Sciatic nerve (tissue), 2 donors: ENCODE results near the gene SPRR2B. TPM values are rescaled to one million over a fixed set of nuclear protein-coding genes. Genes with fewer than 3 reads are reported as not detected.
"Not testable (repeated sequence)": the region's sequence is repeated elsewhere in the genome, so short reads cannot be mapped to it uniquely, and the experiment has no call there.

Experiments
- ATAC-seq: fragments of 200-7000 bp; cut with Tn5 transposase; one replicate; pipeline ENCODE4 v1.9.1; 2020; ENCODE audit warnings: mild to moderate bottlenecking, moderate library complexity
- DNase-seq: peaks from one replicate; pipeline ENCODE4 v3.0.0-alpha.2; 2020; ENCODE audit warnings: low spot score
- intact Hi-C: fragments of 100-400 bp; cut with DNase I; formaldehyde crosslinking; loops from one replicate; pipeline ENCODE4 v1.14.2; 2022
- total RNA-seq: library from RNA; stranded (reverse); fragmentation: NEBNext Ultra II Directional; extraction: Animal tissue kit (Norgen Biotek cat#: 25700); gene quantifications from one replicate; pipeline ENCODE4 v1.2.1, GENCODE V29; 2021
- donor health status: DM: no; HTN: no; CAD: no.
- donor health status: DM: no; HTN: no; CAD: no.

The SPRR2B gene
- total RNA-seq, 1 donor from 2014 or later = not detected

DNA sequence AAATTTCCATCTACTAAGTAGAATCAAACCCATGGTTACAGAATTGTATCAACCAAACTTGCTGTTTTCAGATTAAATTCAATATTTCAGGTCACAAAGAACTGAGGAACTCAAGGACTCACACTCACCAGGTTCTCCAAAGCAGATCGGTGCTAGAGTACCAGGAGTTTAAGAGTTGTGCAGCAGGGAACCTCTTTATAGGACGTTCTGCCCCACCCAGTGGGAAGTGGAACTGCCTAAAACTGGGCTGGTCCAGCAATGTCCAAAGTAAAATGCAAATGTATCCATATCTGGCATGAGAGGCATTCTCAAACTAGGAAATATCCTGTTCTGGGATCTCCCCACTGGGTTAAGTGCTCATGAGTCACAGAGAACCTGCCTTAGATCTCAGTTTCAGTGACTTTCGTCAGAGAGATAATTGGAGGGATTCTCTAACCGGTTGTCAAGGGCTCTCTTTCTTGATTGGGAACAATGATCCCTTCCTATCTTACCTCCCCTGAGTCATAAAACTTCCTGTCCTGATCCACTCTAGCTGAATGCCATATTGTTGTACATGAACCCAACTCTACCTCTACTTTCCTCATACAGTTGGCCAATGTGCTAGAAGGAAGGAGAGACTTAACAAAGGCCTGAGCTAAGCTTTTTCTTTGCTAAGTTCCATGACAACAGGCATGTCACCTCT is 30.3 kb downstream of the SPRR2B start, which contains the start of gene SPRR2D:
SPRR2D (minus strand) TSS at position 171 of the 682 bp plus-strand sequence. CDS start 774 bp downstream, outside the sequence.
- no peak for ATAC-seq
- intact Hi-C loops = no loop called here
- no peak for DNase-seq

DNA sequence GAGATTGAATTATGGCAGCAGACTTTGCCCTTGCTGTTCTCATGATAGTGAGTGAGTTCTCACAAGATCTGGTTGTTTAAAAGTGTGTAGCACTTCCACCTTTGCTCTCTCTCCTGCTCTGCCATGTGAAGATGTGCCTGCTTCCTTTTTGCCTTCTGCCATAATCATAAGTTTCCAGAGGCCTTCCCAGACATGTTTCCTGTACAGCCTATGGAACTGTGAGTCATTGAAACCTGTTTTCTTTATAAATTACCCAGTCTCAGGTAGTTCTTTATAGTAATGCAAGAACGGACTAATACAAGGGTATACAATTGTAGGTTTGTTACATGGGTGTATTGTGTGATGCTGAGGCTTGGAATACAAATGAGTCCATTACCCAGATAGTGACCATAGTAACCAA is 36.2 kb downstream of the SPRR2B start:
- no peak for ATAC-seq
- DNase-seq = no peak
- intact Hi-C loops = no loop called here

DNA sequence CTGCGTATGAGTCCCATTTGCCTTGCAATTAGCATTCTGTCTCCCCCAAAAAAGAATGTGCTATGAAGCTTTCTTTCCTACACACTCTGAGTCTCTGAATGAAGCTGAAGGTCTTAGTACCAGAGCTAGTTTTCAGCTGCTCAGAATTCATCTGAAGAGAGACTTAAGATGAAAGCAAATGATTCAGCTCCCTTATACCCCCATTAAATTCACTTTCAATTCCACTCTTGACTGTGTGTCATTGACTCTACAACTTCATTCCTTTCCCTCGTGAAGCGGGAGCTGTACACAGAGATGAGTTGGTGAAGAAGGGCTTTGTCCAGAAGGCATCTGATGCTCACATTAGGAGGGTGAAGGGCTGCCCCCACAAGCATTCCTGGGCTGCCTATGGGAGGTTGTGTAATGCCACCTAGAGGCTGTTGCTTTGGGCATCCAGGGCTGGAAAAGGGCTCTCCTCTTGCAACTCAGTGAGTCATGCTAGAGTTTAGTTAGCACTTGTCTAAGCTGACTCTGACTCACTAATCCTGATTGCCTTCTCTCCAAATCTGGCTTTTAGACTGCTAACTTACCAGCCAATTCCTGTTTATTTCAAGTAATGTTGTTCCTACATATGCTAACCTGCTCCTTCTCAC is 38.6 kb downstream of the SPRR2B start:
- intact Hi-C loops = no loop called here
- ATAC-seq = no peak
- no peak for DNase-seq

DNA sequence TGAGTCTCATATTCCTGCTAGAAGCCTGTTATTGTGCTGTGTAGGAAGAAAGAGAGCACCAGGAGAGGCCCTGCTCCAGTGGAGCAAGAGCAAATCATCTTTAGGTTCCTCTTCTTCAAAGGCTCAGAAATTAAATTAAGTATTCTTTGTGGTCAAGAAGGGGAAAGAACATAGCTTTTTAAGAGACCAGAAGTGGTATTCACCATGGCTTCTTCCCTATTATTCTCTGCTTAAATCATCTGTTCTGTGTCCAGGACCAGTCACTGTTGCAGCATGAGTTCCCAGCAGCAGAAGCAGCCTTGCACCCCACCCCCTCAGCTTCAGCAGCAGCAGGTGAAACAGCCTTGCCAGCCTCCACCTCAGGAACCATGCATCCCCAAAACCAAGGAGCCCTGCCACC is 39.3 kb downstream of the SPRR2B start:
- no peak for ATAC-seq

DNA sequence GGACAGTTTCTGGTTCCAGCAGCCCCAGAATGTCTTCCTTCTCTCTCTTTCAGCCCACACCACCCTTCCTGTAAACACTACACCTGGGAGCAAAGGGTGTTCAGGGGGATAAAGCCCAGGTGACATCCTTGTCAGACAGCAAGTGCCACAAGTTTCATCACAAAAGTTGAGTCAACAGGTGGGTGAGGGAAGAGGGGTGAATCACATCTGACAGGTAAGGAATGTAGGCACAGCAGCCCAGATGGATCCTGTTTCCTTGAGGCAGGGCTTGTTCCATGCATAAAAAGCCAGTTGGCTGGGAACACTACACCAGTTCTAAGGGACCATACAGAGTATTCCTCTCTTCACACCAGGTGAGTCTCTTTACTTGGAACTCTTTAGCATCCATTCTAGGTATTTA is 40.5 kb downstream of the SPRR2B start, which contains the start of gene SPRR1B:
SPRR1B (plus strand) TSS at position 309 of the 400 bp plus-strand sequence. CDS start 1,143 bp downstream, outside the sequence.
- no peak for ATAC-seq
- DNase-seq = no peak
- intact Hi-C loops = no loop called here

More for the DNA sequence above, 39.3 kb downstream of the SPRR2B start:
- intact Hi-C loops = no loop called here
- DNase-seq = no peak

DNA sequence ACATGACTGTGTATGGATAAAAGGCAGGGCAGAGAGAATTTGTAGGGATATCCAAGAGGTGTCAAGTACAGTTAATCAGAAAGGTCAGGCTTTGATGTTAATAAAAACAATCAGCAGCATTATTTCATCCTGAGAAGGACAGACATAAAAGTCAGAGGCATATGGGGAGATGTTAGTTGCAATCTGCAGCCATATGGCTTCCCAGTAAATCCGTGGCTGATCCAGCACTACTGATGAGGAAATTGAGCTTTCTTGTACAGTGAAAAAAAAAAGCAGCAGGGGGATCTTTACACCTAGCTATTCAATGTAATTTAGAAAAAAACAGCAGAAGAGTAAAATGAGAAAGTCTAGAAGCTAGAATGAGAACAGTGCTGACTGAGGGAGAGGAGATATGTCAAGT is 42.6 kb downstream of the SPRR2B start:
- intact Hi-C loops = no loop called here
- no peak for ATAC-seq
- no peak for DNase-seq

DNA sequence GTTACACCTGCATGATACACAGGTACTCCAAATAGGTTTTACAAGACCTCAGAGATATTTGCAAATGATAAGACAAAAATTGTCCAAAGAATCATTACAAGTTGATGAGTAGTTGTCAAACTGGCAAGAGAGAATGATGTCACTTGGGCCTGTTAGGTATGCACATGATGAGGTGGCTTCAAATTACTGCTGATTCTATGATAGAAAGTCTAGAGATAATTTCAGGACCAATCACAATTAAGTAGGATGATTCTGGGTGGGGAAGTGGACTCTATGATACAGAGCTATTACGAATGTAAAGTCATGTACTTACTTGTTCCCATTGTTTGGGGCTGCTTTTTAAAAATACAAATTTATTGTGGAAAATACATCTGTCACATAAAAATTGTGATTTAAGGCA is 45.6 kb downstream of the SPRR2B start:
- no peak for ATAC-seq
- no peak for DNase-seq
- intact Hi-C loops = no loop called here

DNA sequence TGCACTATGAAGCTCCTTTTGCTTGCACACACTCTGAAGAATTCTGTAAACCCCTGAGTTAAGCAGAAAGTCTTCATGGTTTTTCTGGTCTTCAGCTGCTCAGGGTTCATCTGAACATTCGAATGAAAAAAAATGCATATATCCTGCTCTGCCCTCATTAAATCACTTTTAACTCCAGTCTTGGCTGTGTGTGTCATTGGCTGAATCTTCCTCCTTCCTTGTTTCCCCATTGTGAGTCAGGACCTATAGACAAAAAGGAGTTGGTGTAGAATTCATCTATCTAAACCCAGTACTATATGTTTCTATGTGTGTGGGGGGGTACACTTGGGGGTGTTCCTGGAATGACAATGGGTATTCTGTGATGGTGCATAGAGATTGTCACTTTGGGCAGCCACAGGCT is 47.0 kb downstream of the SPRR2B start:
- intact Hi-C loops = no loop called here
- ATAC-seq = no peak
- DNase-seq = no peak

DNA sequence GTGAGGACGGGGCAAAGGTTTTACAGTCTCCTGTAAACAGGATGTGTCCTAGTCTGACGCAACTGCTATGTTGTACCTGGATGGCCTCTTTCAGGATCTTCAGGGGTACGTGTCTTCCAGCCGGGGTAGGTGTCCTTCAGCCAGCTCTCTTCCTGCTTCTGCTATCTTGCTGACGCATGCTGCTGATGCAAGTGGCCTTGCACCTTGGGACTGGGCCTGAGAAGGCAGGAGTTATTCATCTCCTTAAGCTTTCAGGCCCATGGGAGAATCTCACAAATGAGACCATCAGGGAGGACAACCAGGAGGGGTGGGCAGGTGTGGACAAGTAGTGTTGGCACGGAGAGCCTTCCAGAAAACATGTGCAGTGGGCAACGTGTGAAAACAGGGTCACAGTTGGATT is 48.3 kb downstream of the SPRR2B start:
- intact Hi-C loops = no loop called here
- ATAC-seq (no peak), DNase-seq (no peak)

DNA sequence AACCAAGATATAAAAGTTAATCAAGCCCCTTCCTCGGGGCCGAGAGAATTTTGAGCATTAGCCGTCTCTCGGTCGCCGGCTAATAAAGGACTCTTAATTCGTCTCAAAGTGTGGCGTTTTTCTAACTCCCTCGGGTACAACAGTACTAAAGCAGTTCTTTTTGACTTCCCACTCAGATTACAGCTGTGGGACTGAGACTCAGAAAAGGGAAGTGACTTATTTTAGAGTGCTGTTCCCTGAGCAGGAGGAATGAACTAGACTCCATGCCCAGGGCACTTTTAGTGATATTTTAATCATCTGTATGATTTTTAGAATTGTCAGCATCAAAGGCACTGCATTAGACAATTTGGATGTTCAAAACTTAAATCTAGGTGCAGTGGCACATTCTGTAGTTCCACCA is 49.1 kb downstream of the SPRR2B start:
- ATAC-seq, DNase-seq, intact Hi-C loops: not testable (repeated sequence)

DNA sequence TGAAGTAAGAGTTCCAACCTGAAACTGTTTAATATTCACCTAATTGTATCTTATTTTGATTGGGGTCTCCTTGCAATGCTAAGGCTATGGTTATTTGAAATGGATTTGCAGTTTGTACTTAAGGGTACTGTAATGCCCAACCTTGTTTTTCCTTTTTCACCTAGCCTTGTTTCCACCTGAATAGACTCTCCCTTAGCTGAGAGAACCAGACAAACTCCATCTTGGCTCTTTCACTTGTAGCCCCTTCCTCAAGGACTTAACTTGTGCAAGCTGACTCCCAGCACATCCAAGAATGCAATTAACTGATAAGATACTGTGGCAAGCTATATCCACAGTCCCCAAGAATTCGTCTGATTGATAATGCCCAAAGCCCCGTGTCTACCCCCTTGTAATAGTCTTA is 49.6 kb downstream of the SPRR2B start:
- ATAC-seq, intact Hi-C loops, DNase-seq: not testable (repeated sequence)

Other genes starting within 250 kb of the SPRR2B start
- not detected for gene LCE1A, start 244.1 kb downstream of the SPRR2B start, total RNA-seq
- gene LCE6A, start 228.8 kb downstream of the SPRR2B start, total RNA-seq = not detected
- not detected for gene LCE7A, start 211.6 kb downstream of the SPRR2B start, total RNA-seq
- gene SMCP, start 193.3 kb downstream of the SPRR2B start, total RNA-seq = not detected
- not detected for gene IVL, start 163.1 kb downstream of the SPRR2B start, total RNA-seq
- gene SPRR5, start 124.4 kb downstream of the SPRR2B start, total RNA-seq = not detected
- not detected for gene SPRR4, start 101.0 kb downstream of the SPRR2B start, total RNA-seq
- gene SPRR1A, start 87.5 kb downstream of the SPRR2B start, total RNA-seq = not detected
- 0.45 TPM for gene SPRR3, start 69.9 kb downstream of the SPRR2B start, total RNA-seq
- not detected for gene SPRR1B, start 40.4 kb downstream of the SPRR2B start, total RNA-seq
- gene SPRR2D, start 30.5 kb downstream of the SPRR2B start, total RNA-seq = not detected
- gene SPRR2A, start 14.1 kb downstream of the SPRR2B start, total RNA-seq = 0.67 TPM
- gene SPRR2E, start 22.9 kb upstream of the SPRR2B start, total RNA-seq = not detected
- not detected for gene SPRR2F, start 41.9 kb upstream of the SPRR2B start, total RNA-seq
- not detected for gene SPRR2G, start 79.3 kb upstream of the SPRR2B start, total RNA-seq
- not detected for gene LELP1, start 131.8 kb upstream of the SPRR2B start, total RNA-seq
- gene PRR9, start 146.0 kb upstream of the SPRR2B start, total RNA-seq = not detected
- not detected for gene LORICRIN, start 188.1 kb upstream of the SPRR2B start, total RNA-seq
- gene PGLYRP3, start 241.3 kb upstream of the SPRR2B start, total RNA-seq = not detected